Stomach (tissue), 9 donors: Measurements from ENCODE around the gene GFPT2. TPM values are rescaled to one million over a fixed set of nuclear protein-coding genes. Genes with fewer than 3 reads are reported as not detected.

Experiments
- DNase-seq, 2 donors: peaks; one replicate each; pipeline versions ENCODE4 v3.0.0 to v3.0.0-alpha.2; 2013 to 2019
- H3K27ac ChIP-seq, 5 donors: fragments of 200-600 bp in 4 of 5; sonication (generic) in 4 of 5; one replicate each; pipeline ENCODE4 v1.5.1; 2013 to 2019; ENCODE audit warnings: mild to moderate bottlenecking in 1 of 5, moderate library complexity in 1 of 5
- H3K27me3 ChIP-seq, 3 donors: fragments of 200-600 bp; sonication (generic); one replicate each; pipeline ENCODE4 v1.5.1; 2017 to 2019; ENCODE audit warnings: mixed run types in 1 of 3
- H3K36me3 ChIP-seq, 4 donors: fragments of 200-600 bp; sonication (generic); 1 replicate in 3 of 4; 2 replicates in 1 of 4; pipeline ENCODE4 v1.5.1; 2016 to 2019
- H3K4me1 ChIP-seq, 4 donors: fragments of 200-600 bp; sonication (generic); one replicate each; pipeline ENCODE4 v1.5.1; 2016 to 2019
- H3K4me3 ChIP-seq, 4 donors: fragments of 200-600 bp; sonication (generic) in 3 of 4; one replicate each; pipeline ENCODE4 v1.5.1; 2016 to 2019; ENCODE audit warnings: mild to moderate bottlenecking in 1 of 4
- H3K9me3 ChIP-seq, 4 donors: fragments of 200-600 bp; sonication (generic); one replicate each; pipeline ENCODE4 v1.5.1; 2016 to 2019
- EP300 ChIP-seq: sonication (generic); formaldehyde crosslinking; IDR thresholded peaks from one replicate; pipeline ENCODE4 v1.6.1; 2017; ENCODE audit warnings: antibody characterized with exemption
- POLR2A ChIP-seq, 4 donors: fragments of 450-650 bp; IDR thresholded peaks; one replicate each; pipeline ENCODE4 v1.6.1; 2016; ENCODE audit warnings: antibody characterized with exemption in 4 of 4, control low read depth in 2 of 4, mild to moderate bottlenecking in 1 of 4, moderate library complexity in 1 of 4
- POLR2AphosphoS5 ChIP-seq, 3 donors: sonication (generic); formaldehyde crosslinking; IDR thresholded peaks; one replicate each; pipeline ENCODE4 v1.6.1; 2016; ENCODE audit warnings: antibody characterized with exemption in 3 of 3
- WGBS, 5 donors: extraction: QIAGEN DNeasy Blood & Tissue Kit in 3 of 5; methylation state at CpG; one replicate each; pipeline versions ENCODE4 v1.1.5 to v1.1.7; 2013 to 2018; 5-methylcytosine and 5-hydroxymethylcytosine counted together
- intact Hi-C: fragments of 100-400 bp; cut with DNase I; formaldehyde crosslinking; loops from one replicate; pipeline ENCODE4 v1.15.1; 2023; ENCODE audit warnings: low total_unique reads
- polyA plus RNA-seq, 3 donors: library from polyadenylated mRNA; stranded (reverse); fragments of 200-250 nt; gene quantifications; one replicate each; pipeline ENCODE4 v1.2.3, GENCODE V29; 2013
- total RNA-seq, 5 donors: library from RNA; depleted of rRNA; stranded (reverse); fragments of >200 nt; gene quantifications; one replicate each; pipeline versions ENCODE4 v1.1.0 to v1.2.3, GENCODE V29; 2014 to 2016
- TF ChIP-seq, protein P1 (sequence below), 7 experiments: fragments of 450-650 bp in 4 of 7; fragments of 200-600 bp in 3 of 7; sonication (generic) in 3 of 7; IDR thresholded peaks; one replicate each; pipeline ENCODE4 v1.5.1; 2016 to 2019; ENCODE audit warnings: antibody characterized with exemption in 7 of 7, control low read depth in 2 of 7, mild to moderate bottlenecking in 1 of 7
- donor health status: healthy with polysubstance abuse.
- donor health status: Bipolar disorder and iron deficiency.
- donor health status: healthy.

GFPT2 gene
- total and polyA plus RNA-seq, 8 donors, result 3.5 to 54.5 (median 8.3) TPM

DNA sequence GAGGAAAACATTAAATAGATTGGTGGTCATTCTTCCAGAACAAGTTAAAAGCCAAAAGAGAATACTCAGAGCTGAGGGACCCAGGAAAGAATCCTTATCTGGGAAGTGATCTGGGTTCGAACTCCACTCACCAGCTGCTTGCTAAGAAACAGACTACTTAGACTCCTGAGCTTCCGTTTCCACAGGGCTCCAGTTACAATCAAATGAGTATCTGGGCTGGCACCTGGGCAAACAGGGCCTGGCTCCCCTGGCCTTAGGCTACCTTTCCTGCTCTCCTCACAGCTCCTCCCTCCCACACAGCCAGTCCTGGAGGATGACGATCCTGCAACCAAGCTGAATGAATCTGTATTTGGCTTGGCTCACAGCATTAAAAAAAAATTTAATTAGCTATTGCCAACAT lies 63.7 kb downstream of the GFPT2 start:
- intact Hi-C loops, result loop anchor here (5.0 kb wide), 1 partner anchor 178 kb away; no protein-coding TSS in a partner anchor
- Histone ChIP-seq H3K36me3 (peaks cover 0 to 20% (median 16%) of the 10 kb centered on the region in 4 donors), H3K27ac (peak overlapping the region in 2 of 5 donors; percentile 18 to 38), H3K4me3 (no peak overlapping the region), H3K9me3 (no peaks in the 10 kb centered on the region), H3K27me3 (no peaks in the 10 kb centered on the region), H3K4me1 (peaks cover 8 to 46% (median 41%) of the 10 kb centered on the region in 4 donors)
- 28 to 58% (median 40%) methylated on average over 3 of the region's 3 CpGs for WGBS, 5 donors
- TF ChIP-seq, protein P1, sequence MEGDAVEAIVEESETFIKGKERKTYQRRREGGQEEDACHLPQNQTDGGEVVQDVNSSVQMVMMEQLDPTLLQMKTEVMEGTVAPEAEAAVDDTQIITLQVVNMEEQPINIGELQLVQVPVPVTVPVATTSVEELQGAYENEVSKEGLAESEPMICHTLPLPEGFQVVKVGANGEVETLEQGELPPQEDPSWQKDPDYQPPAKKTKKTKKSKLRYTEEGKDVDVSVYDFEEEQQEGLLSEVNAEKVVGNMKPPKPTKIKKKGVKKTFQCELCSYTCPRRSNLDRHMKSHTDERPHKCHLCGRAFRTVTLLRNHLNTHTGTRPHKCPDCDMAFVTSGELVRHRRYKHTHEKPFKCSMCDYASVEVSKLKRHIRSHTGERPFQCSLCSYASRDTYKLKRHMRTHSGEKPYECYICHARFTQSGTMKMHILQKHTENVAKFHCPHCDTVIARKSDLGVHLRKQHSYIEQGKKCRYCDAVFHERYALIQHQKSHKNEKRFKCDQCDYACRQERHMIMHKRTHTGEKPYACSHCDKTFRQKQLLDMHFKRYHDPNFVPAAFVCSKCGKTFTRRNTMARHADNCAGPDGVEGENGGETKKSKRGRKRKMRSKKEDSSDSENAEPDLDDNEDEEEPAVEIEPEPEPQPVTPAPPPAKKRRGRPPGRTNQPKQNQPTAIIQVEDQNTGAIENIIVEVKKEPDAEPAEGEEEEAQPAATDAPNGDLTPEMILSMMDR (IDR thresholded peaks at IDR 0.05), result peak in 1 of 7 experiments; percentile 6
- TF ChIP-seq EP300 (no peak), POLR2AphosphoS5 (IDR thresholded peaks at IDR 0.05) (peak in 1 of 3 donors; percentile 27)
- peak; percentile 68 to 76 for DNase-seq

DNA sequence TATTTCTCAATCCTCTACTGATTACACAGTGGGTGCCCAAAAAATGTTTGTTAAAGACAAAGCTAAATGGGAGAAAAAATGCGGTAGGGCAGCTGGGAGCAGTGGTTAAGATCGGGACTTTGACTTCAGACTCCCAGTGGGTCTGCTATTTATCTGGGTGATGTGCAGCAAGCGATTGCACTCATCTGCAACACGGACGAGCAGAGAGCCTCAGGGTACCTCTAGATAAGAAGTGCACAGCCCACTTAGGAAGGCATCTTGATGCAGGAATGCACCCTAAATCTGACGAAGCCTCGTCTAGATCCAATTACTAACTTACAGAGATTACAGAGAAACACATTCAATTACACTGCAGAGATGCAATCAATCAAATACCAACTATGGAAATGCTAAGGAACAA lies 65.3 kb downstream of the GFPT2 start:
- Histone ChIP-seq H3K27me3 (no peaks in the 10 kb centered on the region), H3K36me3 (peaks cover 0 to 36% (median 27%) of the 10 kb centered on the region in 4 donors), H3K4me3 (no peak overlapping the region), H3K4me1 (peaks cover 0 to 33% (median 29%) of the 10 kb centered on the region in 4 donors), H3K9me3 (no peaks in the 10 kb centered on the region), H3K27ac (no peak overlapping the region)
- DNase-seq, result no peak
- no peak for TF ChIP-seq POLR2A (IDR thresholded peaks at IDR 0.05)
- 75 to 86% (median 80%) methylated on average over 7 of the region's 7 CpGs for WGBS, 5 donors
- intact Hi-C loops, result loop anchor here (5.0 kb wide), 1 partner anchor 179 kb away; no protein-coding TSS in a partner anchor

DNA sequence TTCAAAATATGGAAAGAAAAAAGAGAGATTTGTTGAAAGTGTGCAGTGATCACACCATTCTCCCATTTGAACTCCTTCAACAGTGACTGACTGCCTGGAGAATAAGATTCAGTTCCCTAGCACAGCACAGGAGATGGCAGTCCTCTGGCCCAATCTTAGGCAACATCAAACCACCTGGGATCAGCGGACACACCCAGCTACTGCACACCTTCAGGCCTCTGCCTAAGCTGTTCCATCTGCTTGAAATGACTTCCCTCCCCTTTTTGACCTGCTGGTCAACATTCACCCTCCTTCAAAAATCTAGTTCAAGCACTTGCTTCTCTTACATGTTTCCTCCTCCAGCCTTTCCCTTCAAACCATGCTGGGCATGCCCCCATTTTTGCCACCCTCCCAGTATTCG lies 65.7 kb downstream of the GFPT2 start:
- H3K27ac ChIP-seq, result no peak overlapping the region
- peaks cover 0 to 33% (median 25%) of the 10 kb centered on the region in 4 donors for H3K4me1 ChIP-seq
- no peaks in the 10 kb centered on the region for H3K27me3 ChIP-seq
- no peak overlapping the region for H3K4me3 ChIP-seq
- no peaks in the 10 kb centered on the region for H3K9me3 ChIP-seq
- TF ChIP-seq POLR2A (IDR thresholded peaks at IDR 0.05) (no peak), POLR2AphosphoS5 (IDR thresholded peaks at IDR 0.05) (no peak), EP300 (no peak)
- TF ChIP-seq, protein P1 (IDR thresholded peaks at IDR 0.05), result no peak
- intact Hi-C loops, result loop anchor here (5.0 kb wide), 1 partner anchor 180 kb away; no protein-coding TSS in a partner anchor
- 74 to 96% (median 89%) methylated on average over 2 of the region's 2 CpGs for WGBS, 5 donors
- peaks cover 0 to 40% (median 32%) of the 10 kb centered on the region in 4 donors for H3K36me3 ChIP-seq
- DNase-seq, result no peak

DNA sequence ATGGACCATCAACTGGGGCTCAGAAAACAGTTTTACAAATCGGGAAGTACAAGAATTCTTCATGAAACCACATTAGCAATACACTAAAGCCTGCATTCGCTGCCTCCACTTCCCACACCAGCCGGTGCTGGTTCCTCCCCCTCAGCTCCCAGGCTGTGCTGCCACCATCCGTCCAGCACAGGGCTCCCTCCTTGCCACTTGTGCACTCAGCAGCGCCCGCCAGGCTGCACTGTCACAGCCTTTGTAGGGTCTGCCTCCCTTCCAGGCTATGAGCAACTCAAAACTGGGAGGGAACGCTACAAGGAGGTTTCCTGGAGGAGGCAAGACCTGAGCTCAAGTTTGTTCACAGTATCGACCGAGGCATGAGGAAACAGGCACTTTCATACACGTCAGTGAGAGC lies 69.0 kb downstream of the GFPT2 start:
- Histone ChIP-seq H3K36me3 (peaks cover 18 to 73% (median 64%) of the 10 kb centered on the region in 4 donors), H3K27ac (no peak overlapping the region), H3K4me3 (no peak overlapping the region), H3K4me1 (peaks cover 0 to 11% (median 2%) of the 10 kb centered on the region in 4 donors), H3K9me3 (peaks cover 0 to 12% (median 4%) of the 10 kb centered on the region in 4 donors), H3K27me3 (no peaks in the 10 kb centered on the region)
- TF ChIP-seq, protein P1 (IDR thresholded peaks at IDR 0.05), result no peak
- TF ChIP-seq POLR2AphosphoS5 (IDR thresholded peaks at IDR 0.05) (no peak), POLR2A (IDR thresholded peaks at IDR 0.05) (no peak), EP300 (no peak)
- DNase-seq, result no peak
- intact Hi-C loops, result no loop called here
- WGBS, 5 donors, result 81 to 89% (median 84%) methylated on average over 10 of the region's 10 CpGs

DNA sequence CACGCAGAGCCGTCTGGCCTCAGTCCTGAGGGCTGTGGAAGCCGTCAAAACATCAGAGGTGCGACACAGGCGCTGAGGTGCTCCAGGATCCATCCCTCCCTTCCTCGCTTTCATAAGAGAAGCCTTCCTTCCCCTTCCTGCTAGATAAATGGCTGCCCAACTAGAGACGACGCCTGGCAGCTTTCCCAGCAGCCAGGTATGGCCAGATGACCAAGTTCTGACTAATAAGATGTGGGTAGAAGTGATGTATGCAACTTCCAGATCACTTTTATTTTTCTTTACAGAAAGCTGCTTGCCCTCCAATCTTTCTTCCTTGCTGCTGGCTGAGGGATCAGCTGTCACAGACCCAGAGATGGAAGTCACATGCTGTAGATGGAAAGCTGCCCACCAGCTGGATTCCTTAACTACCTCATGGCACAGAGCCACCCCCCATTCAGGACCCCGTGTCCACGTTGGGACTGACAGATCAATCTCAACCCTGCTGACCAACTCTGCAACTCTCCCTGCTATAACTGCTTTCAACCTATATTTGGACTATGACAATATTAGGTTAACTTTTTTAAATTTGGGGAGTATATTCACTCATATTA lies 70.0 kb downstream of the GFPT2 start:
- no peak for DNase-seq
- intact Hi-C loops, result no loop called here
- Histone ChIP-seq H3K4me1 (peaks cover 0 to 10% (median 0%) of the 10 kb centered on the region in 4 donors), H3K9me3 (peaks cover 0 to 21% (median 9%) of the 10 kb centered on the region in 4 donors), H3K36me3 (peaks cover 25 to 83% (median 75%) of the 10 kb centered on the region in 4 donors), H3K27ac (no peak overlapping the region), H3K27me3 (no peaks in the 10 kb centered on the region), H3K4me3 (no peak overlapping the region)
- 67 to 88% (median 84%) methylated on average over 10 of the region's 10 CpGs for WGBS, 5 donors
- TF ChIP-seq EP300, result no peak
- TF ChIP-seq POLR2AphosphoS5 (IDR thresholded peaks at IDR 0.05), result no peak
- no peak for TF ChIP-seq POLR2A (IDR thresholded peaks at IDR 0.05)
- TF ChIP-seq, protein P1 (IDR thresholded peaks at IDR 0.05), result no peak
